ENCODE data around the gene TRIM2. TPM values are rescaled to one million over a fixed set of nuclear protein-coding genes. Genes with fewer than 3 reads are reported as not detected.

The TRIM2 gene
- total RNA-seq, 2 donors from 2014 or later = 120 to 151 TPM

DNA sequence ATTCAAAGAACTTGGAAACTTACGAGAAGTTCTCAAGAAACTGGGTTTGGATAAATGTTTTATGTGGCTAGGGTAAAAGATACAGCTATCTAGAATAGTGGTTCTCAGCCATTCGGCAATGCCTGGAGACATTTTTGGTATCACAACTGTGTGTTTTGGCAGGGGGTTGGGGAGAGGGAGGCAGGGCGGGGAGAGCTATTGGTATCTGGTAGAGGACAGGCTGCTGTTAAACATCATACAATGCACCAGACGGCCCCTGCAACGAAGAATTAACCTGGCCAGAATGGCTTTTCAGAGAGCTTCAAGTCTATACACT, 89.5 kb downstream of the TRIM2 start:
- DNase-seq = no peak
- Histone ChIP-seq H3K4me1 (no peaks in the 10 kb centered on the region), H3K36me3 (no peaks in the 10 kb centered on the region)

DNA sequence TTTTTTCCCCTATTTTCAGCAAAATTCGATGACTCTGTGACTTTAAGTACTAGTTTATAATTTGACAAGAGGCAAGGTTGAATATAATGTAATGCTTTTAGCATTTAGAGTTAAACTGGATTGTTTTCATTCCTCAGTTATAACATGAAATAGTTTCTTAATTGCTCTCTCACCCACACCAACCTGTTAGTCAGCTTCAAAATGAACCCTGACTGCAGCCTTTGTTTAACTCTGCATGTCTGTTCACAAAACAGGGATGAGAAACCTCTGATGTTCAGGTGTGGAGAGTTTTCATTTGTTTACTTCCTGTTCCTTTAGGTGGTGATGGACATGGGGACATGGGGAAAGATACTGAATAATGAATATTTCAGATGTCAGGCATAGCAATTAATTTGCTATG, 90.4 kb downstream of the TRIM2 start:
- Histone ChIP-seq H3K9ac (ENCODE audit: low read depth in 2 of 2, low read length in 2 of 2) (no peak overlapping the region), H3K36me3 (no peaks in the 10 kb centered on the region)

More for the DNA sequence above, 89.5 kb downstream of the TRIM2 start:
- intact Hi-C loops (cut with DNase I) = no loop called here
- H3K27me3 ChIP-seq = no peaks in the 10 kb centered on the region
- no peaks in the 10 kb centered on the region for H3K9me3 ChIP-seq
- H3K4me3 ChIP-seq = no peak overlapping the region
- TF ChIP-seq, protein P1, sequence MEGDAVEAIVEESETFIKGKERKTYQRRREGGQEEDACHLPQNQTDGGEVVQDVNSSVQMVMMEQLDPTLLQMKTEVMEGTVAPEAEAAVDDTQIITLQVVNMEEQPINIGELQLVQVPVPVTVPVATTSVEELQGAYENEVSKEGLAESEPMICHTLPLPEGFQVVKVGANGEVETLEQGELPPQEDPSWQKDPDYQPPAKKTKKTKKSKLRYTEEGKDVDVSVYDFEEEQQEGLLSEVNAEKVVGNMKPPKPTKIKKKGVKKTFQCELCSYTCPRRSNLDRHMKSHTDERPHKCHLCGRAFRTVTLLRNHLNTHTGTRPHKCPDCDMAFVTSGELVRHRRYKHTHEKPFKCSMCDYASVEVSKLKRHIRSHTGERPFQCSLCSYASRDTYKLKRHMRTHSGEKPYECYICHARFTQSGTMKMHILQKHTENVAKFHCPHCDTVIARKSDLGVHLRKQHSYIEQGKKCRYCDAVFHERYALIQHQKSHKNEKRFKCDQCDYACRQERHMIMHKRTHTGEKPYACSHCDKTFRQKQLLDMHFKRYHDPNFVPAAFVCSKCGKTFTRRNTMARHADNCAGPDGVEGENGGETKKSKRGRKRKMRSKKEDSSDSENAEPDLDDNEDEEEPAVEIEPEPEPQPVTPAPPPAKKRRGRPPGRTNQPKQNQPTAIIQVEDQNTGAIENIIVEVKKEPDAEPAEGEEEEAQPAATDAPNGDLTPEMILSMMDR (IDR thresholded peaks at IDR 0.05) = no peak
- no peak overlapping the region for H3K9ac ChIP-seq (ENCODE audit: low read depth in 2 of 2, low read length in 2 of 2)
- H3K27ac ChIP-seq = no peak overlapping the region

DNA sequence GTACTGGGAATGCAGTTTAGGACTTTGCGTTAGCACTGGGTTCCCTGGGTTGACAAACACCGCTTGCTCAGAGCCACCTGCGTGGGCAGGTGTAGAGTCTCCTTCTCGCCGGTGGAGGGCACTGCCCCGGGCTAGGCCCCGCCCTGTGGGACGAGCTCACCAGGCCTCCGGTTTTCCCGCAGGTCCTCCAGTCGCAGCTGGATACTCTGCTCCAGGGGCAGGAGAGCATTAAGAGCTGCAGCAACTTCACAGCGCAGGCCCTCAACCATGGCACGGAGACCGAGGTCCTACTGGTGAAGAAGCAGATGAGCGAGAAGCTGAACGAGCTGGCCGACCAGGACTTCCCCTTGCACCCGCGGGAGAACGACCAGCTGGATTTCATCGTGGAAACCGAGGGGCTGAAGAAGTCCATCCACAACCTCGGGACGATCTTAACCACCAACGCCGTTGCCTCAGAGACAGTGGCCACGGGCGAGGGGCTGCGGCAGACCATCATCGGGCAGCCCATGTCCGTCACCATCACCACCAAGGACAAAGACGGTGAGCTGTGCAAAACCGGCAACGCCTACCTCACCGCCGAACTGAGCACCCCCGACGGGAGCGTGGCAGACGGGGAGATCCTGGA, 91.0 kb downstream of the TRIM2 start:
- no peak for DNase-seq
- H3K4me3 ChIP-seq = no peak overlapping the region
- H3K27ac ChIP-seq = no peak overlapping the region
- TF ChIP-seq, protein P1 (IDR thresholded peaks at IDR 0.05) = no peak
- H3K9me3 ChIP-seq = no peaks in the 10 kb centered on the region
- intact Hi-C loops (cut with DNase I) = no loop called here
- no peaks in the 10 kb centered on the region for H3K4me1 ChIP-seq
- H3K36me3 ChIP-seq = peaks cover 4% of the 10 kb centered on the region
- H3K27me3 ChIP-seq = no peaks in the 10 kb centered on the region
- H3K9ac ChIP-seq (ENCODE audit: low read depth in 2 of 2, low read length in 2 of 2) = no peak overlapping the region

More for the DNA sequence above, 90.4 kb downstream of the TRIM2 start:
- H3K27me3 ChIP-seq = no peaks in the 10 kb centered on the region
- TF ChIP-seq, protein P1 (IDR thresholded peaks at IDR 0.05) = no peak
- no peaks in the 10 kb centered on the region for H3K4me1 ChIP-seq
- no peak for DNase-seq
- intact Hi-C loops (cut with DNase I) = no loop called here
- H3K9me3 ChIP-seq = no peaks in the 10 kb centered on the region
- H3K4me3 ChIP-seq = no peak overlapping the region
- H3K27ac ChIP-seq = no peak overlapping the region

DNA sequence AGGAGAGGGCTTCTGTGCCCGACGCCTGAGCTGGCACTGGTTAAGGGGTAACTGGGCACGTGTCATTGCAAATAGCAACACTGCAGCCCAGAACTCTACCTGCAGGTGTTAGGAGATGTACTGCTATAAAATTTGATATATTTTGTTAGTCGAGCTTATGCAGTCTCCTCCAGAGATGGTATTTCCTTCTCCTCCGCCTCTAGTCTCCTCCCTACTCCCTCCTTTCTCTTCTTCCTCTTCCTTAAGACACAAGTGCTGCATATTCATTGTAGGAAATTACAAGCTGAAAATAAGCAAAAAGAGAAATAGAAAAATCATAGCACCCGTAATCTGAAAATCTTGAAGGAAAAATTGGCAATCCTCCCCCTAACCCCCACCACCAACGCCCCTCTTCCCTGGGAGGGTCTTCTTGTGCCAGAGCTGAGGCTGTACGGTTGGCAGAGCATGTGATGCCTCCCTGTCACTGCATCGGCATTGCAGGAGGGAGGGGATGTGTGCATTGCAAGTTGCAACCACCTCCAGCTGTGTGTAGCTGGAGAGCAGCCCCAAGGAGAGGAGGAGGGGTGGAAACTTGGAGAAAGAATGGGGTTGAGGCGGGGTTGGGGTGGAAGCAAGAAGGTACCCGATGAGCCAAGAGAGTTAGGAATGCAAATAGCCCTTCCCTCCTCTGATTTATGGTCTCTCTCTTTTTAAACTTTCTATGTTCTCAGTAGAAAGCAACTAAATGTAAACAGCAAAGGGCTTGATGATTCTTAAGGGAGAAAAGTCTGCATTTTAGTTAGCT, 92.0 kb downstream of the TRIM2 start:
- Histone ChIP-seq H3K36me3 (peaks cover 5% of the 10 kb centered on the region), H3K9ac (ENCODE audit: low read depth in 2 of 2, low read length in 2 of 2) (no peak overlapping the region), H3K27ac (no peak overlapping the region), H3K9me3 (no peaks in the 10 kb centered on the region), H3K27me3 (no peaks in the 10 kb centered on the region), H3K4me1 (no peaks in the 10 kb centered on the region), H3K4me3 (no peak overlapping the region)
- TF ChIP-seq, protein P1 (IDR thresholded peaks at IDR 0.05) = no peak
- peak; percentile 34 for DNase-seq
- intact Hi-C loops (cut with DNase I) = no loop called here

DNA sequence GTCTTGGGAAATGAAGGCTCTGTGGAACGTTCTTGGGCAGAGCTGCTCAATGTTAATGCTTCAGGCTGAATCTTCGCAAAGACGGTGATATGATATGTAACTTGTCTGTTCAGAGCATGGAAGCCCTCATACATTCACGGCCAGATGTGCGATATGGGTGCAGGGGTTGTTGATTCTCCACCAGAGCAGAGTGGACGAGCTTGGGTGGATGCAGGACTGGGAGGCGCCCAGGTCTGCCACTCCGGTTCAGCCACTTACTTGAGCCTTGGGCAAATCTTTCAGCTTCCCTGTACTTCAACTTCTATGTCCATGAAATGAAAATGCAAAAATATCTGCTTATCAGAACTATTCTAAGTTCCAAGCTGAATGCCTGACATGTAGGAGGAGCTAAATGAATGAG, 92.9 kb downstream of the TRIM2 start:
- H3K36me3 ChIP-seq = peaks cover 5% of the 10 kb centered on the region
- H3K27me3 ChIP-seq = no peaks in the 10 kb centered on the region
- no peaks in the 10 kb centered on the region for H3K4me1 ChIP-seq
- H3K9me3 ChIP-seq = no peaks in the 10 kb centered on the region
- TF ChIP-seq, protein P1 (IDR thresholded peaks at IDR 0.05) = no peak
- H3K9ac ChIP-seq (ENCODE audit: low read depth in 2 of 2, low read length in 2 of 2) = no peak overlapping the region
- no peak for DNase-seq
- H3K4me3 ChIP-seq = no peak overlapping the region
- no peak overlapping the region for H3K27ac ChIP-seq
- intact Hi-C loops (cut with DNase I) = no loop called here

All from colonic mucosa (tissue), 4 donors.